Endothelial cell (in vitro differentiated cells): ENCODE results near the gene DMD. TPM values are rescaled to one million over a fixed set of nuclear protein-coding genes. Genes with fewer than 3 reads are reported as not detected.

Source experiments
- DNase-seq: peaks from one replicate; pipeline ENCODE4 v3.0.0; 2021; ENCODE audit warnings: low spot score
- H3K27ac Mint-ChIP-seq: one replicate; pipeline ENCODE4 v1.8.0; 2021; ENCODE audit warnings: mixed read lengths, inconsistent platforms; ENCODE audit not compliant: unreplicated experiment
- H3K27me3 Mint-ChIP-seq: one replicate; pipeline ENCODE4 v1.8.0; 2021; ENCODE audit warnings: mild to moderate bottlenecking, moderate library complexity, mixed read lengths, inconsistent platforms; ENCODE audit not compliant: unreplicated experiment
- H3K36me3 Mint-ChIP-seq: one replicate; pipeline ENCODE4 v1.8.0; 2021; ENCODE audit warnings: mild to moderate bottlenecking, low read depth, mixed read lengths, inconsistent platforms; ENCODE audit not compliant: unreplicated experiment
- H3K4me1 Mint-ChIP-seq: one replicate; pipeline ENCODE4 v1.8.0; 2021; ENCODE audit warnings: mild to moderate bottlenecking, mixed read lengths, inconsistent platforms; ENCODE audit not compliant: unreplicated experiment
- H3K4me3 Mint-ChIP-seq: one replicate; pipeline ENCODE4 v1.8.0; 2021; ENCODE audit warnings: mild to moderate bottlenecking, mixed read lengths, inconsistent platforms; ENCODE audit not compliant: unreplicated experiment
- H3K9me3 Mint-ChIP-seq: one replicate; pipeline ENCODE4 v1.8.0; 2021; ENCODE audit warnings: mixed read lengths, inconsistent platforms; ENCODE audit not compliant: unreplicated experiment
- total RNA-seq: library from RNA; stranded (reverse); fragmentation: NEBNext Ultra II Directional; extraction: Animal tissue kit (Norgen Biotek cat#: 25700); gene quantifications from one replicate; pipeline ENCODE4 v1.2.1, GENCODE V29; 2021; ENCODE audit not compliant: unreplicated experiment
- TF ChIP-seq, protein P1 (sequence below): fragments of 200-600 bp; sonication (generic); IDR thresholded peaks from one replicate; pipeline ENCODE4 v1.5.0; 2021; ENCODE audit warnings: antibody characterized with exemption; ENCODE audit not compliant: unreplicated experiment

The DMD gene
- total RNA-seq, 1 donor from 2014 or later, result 5.5 TPM

DNA sequence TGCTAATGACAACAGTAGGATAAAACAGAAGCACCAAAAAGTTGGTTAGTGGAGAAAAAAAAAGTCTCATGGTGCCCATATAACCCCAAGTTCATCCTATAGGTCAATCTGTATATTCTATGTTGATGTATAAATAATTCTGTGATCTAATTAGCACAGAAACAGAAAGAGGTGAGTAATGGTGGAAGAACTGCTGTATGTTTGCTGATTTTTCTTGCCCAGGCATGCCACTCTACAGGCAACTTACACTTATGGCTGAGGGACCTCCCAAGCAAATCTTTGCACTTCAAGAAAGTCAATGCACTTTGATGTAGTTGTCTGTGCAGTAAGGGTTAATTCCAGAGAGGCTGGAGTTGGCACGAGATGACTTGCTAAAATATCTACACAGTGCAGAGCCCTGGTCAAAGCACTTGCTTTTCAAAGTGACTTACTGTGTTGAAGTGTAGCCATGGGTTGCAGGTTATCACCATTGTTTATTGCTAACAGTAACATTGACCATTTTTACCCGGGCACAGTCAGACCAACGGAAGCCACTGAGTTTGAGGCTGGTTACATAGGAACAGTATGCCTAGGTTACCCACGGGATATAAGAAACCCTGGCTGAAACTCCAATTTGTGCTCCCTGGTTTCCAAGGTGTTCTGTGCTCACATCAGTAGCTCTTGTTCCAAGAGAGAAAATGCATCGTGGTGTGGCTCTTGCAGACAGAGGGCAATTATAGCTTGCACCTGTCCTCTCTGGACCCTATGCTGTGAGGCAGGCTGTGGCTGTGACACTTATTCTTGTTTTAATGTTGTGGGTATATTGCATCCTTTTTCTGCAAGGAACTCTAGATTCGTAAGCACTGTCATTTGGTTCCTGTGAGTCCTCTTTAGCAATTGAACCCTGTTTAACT, 1998.2 kb downstream of the DMD start:
- Mint-ChIP-seq H3K27me3 (peaks cover 3% of the 10 kb centered on the region), H3K36me3 (no peaks in the 10 kb centered on the region), H3K9me3 (no peaks in the 10 kb centered on the region), H3K4me3 (no peak overlapping the region), H3K4me1 (no peaks in the 10 kb centered on the region), H3K27ac (no peak overlapping the region)
- no peak for DNase-seq
- TF ChIP-seq, protein P1, sequence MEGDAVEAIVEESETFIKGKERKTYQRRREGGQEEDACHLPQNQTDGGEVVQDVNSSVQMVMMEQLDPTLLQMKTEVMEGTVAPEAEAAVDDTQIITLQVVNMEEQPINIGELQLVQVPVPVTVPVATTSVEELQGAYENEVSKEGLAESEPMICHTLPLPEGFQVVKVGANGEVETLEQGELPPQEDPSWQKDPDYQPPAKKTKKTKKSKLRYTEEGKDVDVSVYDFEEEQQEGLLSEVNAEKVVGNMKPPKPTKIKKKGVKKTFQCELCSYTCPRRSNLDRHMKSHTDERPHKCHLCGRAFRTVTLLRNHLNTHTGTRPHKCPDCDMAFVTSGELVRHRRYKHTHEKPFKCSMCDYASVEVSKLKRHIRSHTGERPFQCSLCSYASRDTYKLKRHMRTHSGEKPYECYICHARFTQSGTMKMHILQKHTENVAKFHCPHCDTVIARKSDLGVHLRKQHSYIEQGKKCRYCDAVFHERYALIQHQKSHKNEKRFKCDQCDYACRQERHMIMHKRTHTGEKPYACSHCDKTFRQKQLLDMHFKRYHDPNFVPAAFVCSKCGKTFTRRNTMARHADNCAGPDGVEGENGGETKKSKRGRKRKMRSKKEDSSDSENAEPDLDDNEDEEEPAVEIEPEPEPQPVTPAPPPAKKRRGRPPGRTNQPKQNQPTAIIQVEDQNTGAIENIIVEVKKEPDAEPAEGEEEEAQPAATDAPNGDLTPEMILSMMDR, result no peak

GRCh38 chrX:31209005-31209628, 2002.2 kb downstream of the DMD start:
- Mint-ChIP-seq H3K27me3 (peaks cover 3% of the 10 kb centered on the region), H3K4me3 (no peak overlapping the region), H3K9me3 (no peaks in the 10 kb centered on the region), H3K4me1 (no peaks in the 10 kb centered on the region), H3K36me3 (no peaks in the 10 kb centered on the region), H3K27ac (no peak overlapping the region)
- TF ChIP-seq, protein P1, result no peak
- DNase-seq, result no peak

DNA sequence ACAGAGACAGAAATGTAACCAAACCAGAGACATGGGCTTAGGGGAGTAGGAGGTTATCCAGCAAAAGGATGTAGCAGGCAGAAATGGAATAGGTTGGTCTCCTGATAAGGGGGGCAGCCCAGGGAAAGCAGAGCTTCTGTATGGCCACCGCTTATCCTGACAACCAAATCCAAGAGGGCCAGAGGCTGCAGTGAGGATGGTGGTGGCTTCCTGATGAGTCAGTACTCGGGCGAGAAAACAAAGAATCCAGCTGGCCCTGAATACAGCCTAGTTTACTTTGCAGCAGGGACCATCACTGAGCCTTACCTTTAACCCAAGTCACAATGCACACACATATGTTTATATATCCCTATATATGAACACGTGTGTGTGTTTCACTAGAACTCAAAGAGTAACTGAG, 2009.8 kb downstream of the DMD start:
- no peak for DNase-seq
- TF ChIP-seq, protein P1, result no peak
- no peaks in the 10 kb centered on the region for H3K4me1 Mint-ChIP-seq
- H3K27ac Mint-ChIP-seq, result no peak overlapping the region
- no peak overlapping the region for H3K4me3 Mint-ChIP-seq
- H3K27me3 Mint-ChIP-seq, result no peaks in the 10 kb centered on the region
- H3K36me3 Mint-ChIP-seq, result peaks cover 4% of the 10 kb centered on the region
- no peaks in the 10 kb centered on the region for H3K9me3 Mint-ChIP-seq

DNA sequence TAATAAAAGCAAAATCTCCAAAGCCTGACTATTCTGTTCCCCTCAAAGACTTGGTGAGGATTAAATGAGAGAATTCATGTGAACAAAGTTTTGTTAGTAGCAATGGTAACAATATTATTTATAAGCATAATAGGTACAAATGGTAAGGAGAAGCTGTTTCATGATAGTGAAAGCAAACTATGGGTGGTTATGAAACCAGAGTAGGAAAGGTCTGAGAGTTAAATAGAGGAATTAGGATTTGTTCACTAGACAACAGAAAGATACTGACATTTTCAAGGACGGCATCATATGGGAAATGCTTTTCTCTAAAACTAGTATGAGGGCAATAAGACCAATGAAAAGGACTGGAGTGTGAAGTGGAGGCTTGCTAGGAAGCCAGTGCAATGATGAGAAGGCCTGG, 2010.9 kb downstream of the DMD start:
- Mint-ChIP-seq H3K4me3 (no peak overlapping the region), H3K27me3 (no peaks in the 10 kb centered on the region), H3K9me3 (no peaks in the 10 kb centered on the region), H3K4me1 (no peaks in the 10 kb centered on the region), H3K27ac (no peak overlapping the region), H3K36me3 (peaks cover 4% of the 10 kb centered on the region)
- no peak for DNase-seq
- TF ChIP-seq, protein P1, result no peak

GRCh38 chrX:31199840-31200114, 2011.6 kb downstream of the DMD start:
- TF ChIP-seq, protein P1, result no peak
- DNase-seq, result no peak
- H3K27ac Mint-ChIP-seq, result no peak overlapping the region
- peaks cover 4% of the 10 kb centered on the region for H3K36me3 Mint-ChIP-seq
- H3K9me3 Mint-ChIP-seq, result no peaks in the 10 kb centered on the region
- H3K4me3 Mint-ChIP-seq, result no peak overlapping the region
- H3K27me3 Mint-ChIP-seq, result no peaks in the 10 kb centered on the region
- H3K4me1 Mint-ChIP-seq, result no peaks in the 10 kb centered on the region
